CD4-positive, alpha-beta T cell treated with Interleukin-10 for 1 hour (primary cell): ENCODE data around the gene RALGPS1.
"Not testable (repeated sequence)": the region's sequence is repeated elsewhere in the genome, so short reads cannot be mapped to it uniquely, and the experiment has no call there.

Source experiments
- DNase-seq: peaks from one replicate; pipeline ENCODE4 v3.0.0-alpha.2; 2020

Gene RALGPS1

DNA sequence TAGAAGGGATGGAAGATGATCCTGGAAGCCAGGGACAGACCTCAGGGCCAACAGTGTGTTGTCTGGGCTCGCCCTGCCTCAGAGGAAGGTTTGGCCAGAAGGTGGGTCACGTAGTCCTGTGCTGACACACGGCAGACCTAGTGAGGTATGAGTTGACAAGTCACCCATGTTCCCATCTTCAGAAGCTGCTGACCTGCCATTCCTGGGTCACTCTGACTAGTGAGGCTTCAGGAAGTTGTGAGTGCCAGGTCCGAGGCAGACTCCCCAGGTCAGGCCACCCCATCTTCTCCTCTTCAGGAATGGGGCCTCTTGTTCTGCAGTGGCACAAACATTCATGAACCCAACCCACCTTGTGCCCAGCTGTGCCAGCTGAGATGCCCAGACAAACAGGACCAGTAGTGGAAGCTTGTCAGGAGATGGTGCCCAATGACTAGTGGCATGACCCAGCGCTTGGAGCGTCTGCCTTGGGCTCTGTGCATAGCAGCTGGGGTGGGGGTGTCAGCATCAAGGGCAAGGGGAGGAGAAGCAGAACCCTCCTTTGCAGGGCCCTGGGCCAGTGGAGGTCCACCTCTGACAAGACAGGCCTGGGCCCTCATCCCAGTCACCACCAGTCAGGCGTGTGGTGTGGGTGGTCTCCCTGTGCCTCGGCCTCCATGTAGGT is 224.6 kb downstream of the RALGPS1 start:
- DNase-seq: no peak

DNA sequence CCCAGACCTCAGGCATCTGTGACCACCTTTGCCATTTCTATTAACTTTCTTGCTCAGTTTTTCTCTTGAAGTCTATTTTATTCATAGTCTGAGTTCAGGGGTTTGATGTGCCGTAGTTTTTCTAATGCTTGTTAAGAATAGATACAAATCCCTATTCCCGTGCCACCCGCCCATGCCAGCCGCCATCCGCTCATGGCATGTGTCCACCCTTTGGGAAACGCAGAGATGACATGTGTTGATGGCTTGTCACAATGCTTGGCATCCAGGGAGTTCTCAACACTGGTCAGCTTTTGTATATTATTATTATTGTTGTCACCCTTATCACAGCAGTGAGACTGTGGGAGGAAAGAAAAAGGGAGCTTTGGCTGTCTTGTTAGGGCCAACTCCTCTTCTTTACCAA is 225.2 kb downstream of the RALGPS1 start:
- no peak for DNase-seq

DNA sequence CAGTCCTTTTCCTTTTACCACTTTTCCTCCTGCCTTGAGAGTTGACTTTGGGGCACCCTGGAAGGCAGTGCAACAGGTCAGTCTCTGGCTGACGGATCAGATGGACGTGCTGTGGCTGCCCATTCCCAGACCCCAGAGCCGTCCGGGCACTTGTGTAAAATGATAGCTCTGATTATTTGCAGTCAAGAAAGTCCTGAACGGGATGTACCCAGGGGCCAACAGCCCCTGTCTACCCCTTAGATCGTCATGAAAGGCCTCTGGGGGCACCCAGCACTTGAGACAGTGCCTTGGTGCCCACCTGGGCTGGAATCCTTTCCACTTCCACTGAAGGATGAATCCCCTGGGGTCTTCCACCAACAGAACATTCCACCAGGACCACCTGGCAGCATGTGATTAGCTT is 225.6 kb downstream of the RALGPS1 start:
- DNase-seq: no peak

DNA sequence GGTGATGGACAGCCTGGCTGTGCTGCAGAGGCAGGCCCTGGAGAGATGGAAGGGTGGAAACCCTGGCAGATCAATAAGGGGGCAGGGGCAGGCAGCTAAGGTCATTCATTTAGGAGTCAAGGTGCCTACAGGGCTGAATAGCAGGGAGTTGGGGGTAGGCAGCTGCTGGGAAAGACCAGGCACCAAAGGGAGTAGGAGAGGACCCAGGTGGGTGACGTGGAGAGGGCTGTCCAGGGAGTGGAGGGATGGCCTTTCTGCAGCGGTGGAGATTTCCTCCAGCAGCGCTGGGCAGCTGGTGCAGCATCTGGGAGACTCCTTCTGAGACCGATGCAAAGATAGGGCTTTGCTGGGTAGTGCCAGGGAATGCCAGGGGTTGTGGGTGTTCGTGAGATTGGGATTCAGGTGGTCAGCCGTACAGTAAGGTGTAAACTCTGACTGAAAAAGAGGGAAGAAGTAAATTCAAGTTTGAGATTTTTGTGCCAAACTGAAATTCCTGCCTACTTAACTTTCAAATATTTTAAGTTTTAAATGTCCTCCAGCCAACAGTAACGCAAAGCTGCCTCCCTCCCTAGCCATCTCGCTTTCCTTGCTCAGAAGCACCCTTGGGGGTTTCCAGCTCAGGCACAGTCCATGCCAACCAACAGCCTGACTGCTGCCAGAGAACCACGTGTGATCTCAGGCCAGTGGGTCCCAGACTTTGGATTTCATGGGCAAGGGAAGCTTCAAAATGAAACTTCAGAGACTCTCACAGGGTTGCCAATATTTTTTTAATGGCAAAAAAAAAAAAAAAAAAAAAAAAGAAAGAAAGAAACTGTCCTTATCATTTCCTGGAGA is 226.5 kb downstream of the RALGPS1 start:
- no peak for DNase-seq

DNA sequence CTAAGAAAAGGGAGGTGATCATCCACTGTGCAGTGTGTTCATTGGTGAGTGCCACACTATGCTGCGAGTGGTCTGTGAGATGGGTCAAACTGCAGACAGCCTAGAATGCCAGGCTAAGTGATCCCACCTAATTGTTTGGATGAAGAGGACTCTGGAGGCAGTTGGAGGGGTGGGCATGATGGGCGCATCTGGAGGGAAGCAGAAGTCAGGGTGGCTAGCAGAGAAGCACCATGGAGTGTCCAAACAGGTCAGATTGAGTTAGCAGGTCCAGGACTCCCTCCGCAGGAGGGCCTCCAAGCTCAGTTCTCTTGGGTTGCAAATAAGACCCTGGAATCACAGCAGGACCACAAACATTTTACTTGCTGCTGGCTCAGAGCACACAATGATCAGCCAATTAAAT is 227.7 kb downstream of the RALGPS1 start:
- DNase-seq: no peak

DNA sequence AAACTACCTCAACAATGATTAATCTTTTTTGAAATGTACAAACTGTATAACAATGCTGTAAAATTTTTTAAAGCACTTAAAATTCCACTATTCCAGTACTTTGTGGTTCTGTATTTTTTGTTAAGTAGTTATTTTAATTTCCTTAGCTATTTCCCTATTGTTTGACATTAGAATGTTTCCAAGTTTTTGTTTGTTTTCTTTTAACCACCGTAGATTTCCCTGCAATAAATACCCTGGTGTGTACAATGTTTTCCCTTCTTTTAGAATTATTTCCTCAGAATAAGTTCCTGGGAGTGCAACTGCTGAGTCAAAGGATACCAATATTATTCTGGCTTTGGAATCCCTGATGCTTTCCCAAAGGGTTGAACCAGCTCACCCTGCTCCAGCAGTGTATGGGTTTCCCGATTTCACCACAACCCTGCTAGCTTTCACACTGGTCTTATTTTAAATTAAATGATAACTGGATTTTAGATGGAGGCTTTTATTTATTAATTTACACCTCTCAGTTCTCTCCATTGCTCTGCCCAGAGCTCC is 228.4 kb downstream of the RALGPS1 start:
- no peak for DNase-seq

DNA sequence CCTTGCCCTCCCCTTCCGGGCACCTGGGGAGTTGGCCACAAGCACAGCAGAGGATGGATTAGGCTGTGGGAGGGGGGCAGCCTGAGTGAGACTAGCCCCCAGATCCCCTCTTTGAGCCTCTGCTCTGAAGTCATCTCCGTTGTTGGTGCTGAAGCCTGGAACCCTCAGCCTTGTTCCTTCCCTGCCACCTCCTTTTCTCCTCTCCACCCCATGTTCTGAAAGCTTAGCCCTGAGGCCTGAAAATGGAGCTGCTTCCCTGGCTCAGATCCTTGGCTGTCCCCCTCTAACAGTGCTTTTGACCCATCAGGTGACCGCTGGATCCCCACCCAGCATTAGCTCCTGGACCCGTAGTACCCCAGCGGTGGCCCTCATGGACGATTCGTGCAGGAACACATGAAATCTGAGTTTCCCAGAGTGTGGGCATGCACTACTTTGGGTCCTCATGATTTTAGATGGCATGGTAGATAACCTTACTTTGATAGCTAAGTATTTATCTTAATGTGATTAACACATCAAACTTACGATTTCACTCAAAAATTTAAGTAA is 229.4 kb downstream of the RALGPS1 start:
- DNase-seq: no peak

DNA sequence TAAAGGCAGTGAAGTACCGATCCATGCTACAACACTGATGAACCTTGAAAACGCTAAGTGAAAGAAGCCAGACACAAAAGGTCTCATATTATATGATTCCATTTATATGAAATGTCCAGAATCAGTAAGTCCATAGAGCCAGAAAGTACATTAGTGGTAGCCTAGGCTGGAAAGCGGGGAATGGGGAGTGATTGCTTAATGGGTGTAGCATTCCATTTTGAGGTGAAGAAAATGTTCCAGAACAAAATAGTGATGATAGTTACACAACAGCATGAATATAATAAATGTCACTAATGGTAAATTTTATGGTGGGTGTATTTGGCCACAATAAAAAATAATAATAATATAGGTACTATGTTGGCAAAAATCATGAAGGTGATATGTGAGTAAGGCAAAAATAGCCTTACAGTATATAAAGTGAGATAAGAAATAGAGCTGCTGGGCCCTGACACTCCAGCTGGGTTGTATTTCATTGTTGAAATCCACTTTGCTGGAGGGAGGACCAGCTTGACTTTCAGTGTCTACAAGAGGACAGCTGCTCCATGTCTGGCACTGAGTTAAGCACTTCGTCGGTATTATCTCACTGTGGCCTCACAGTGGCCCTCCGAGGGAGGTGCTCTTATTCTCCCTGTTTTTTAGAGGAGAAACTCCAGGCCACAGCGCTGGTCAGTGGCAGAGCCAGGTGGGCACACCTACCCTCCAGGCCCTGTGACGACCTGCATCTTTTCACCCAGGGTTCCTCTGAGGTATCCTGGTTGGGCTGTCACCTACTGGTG is 230.3 kb downstream of the RALGPS1 start:
- DNase-seq: no peak

DNA sequence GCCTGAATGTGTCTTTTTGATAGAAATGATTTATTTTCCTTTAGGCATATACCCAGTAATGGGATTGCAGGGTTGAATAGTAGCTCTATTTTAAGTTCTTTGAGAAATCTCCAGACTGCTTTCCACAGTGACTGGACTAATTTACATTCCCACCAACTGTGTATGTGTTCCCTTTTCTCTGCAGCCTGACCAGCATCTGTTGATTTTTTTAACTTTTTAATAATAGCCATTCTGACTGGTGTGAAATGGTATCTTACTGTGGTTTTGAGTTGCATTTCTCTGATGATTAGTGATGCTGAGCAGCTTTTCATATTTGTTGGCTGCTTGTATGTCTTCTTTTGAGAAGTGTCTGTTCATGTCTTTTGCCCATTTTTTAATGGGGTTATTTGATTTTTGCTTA is 232.3 kb downstream of the RALGPS1 start:
- DNase-seq: not testable (repeated sequence)

DNA sequence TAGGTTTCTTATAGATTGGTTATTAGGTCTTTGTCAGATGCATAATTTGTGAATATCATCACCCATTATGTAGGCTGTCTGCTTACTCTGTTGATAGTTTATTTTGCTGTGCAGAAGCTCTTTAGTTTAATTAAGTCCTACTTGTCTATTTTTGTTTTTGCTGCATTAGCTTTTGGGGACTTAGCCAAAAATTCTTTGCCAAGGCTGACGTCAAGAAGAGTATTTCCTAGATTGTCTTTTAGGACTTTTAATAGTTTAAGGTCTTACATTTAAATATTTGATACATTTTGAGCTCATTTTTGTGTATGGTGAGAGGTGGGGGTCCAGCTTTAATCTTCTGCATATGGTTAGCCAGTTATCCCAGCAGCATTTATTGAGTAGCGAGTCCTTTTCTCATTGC is 232.7 kb downstream of the RALGPS1 start:
- DNase-seq: no peak

DNA sequence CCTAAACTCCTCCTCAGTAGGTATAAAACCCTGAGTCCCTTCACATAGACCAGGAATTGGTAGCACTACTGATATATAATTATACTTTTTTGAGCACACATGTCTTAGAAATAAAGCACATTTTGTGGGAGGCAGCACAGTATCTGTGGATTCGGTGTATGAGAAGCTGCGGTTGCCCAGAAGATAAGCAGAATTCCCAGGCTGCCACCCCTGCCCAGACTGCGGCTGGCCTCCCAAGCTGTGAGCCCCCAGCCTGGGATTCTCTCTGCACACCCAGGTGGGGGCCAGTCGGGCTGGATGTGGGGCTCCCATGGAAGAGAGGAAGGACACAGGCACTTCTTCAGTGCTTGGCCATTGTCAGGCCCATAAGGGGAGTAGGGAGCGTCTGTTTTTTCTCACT is 233.4 kb downstream of the RALGPS1 start:
- DNase-seq: no peak

DNA sequence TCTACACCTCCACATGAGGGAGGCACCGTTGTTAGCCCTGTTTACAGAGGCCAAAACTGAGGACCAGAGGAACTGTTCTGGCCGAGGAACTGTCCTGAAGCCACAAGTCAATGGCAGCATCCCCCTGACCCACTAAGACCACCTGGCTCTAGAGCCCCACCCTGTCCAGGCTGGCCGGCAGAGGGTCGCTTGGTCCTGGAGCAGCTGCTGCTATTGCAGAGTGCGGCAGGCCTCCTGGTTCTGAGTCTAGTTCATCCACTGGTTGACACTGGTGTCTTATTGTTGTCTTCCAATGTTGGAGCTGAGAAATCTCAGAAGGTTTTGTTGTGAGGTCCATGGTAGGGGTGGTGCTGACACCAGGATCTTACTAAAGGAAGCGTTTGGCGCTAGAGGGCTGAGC is 234.4 kb downstream of the RALGPS1 start:
- DNase-seq: no peak

DNA sequence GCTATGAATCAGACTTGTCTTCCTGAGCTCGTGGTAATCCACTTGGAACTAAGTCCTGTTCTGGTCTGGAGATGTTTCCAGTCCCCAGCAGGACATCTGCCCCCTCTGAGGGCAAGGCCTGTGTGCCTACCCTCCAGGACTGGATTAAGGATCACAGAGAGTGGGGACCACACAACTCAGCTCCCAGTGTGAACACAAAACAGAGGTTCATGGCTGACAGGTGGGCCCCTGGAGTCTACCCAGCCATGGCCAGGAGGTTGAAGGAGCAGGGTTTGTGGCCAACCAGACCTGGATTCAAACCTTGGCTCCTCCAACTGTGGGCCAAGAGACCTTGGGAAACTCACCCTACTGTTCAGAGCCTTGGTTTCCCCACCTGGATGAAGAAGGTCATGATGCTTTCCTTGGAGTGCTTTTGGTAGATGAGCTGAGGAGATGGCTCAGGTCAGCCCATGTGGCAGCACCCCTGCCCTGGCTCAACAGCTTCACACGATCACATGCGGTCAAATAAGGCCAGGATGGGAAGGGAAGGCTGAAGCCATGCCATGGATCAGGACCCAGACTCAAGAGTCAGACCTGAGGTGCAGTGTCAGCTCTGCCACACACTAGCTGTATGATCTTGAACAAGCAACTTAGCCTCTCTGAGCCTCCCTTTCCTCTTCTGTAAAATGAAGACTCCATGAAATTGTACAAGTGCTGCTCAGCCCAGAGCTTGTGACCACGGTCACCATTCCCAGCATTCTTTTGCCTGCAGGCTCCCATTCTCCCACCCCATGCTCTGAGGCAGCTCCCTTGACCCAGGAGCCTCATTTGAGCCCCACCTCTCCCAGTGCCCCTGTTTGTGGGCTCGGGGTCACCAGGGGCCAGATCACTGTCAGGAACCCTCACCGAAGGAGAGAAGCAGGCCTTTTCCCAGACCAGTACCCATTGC is 235.1 kb downstream of the RALGPS1 start:
- no peak for DNase-seq

DNA sequence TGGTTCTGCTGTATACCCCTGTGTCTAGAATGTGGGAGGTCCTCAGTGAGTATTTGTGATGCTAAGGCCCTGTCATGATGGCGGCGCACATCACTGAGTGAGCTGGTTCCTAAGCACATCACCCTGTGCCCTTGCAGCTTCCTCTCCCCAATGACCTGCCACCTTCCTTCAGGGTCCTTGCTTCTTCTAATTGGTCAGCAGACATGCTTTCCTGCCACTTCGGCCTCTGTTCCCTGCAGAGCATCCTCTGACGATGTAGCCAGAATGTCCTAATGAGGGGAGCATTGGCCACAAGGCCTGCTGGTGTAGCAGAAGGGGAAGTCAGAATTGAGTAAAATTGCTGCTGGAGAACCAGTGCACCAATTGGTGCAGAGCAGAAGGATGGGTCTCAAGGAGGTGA is 238.9 kb downstream of the RALGPS1 start:
- no peak for DNase-seq

DNA sequence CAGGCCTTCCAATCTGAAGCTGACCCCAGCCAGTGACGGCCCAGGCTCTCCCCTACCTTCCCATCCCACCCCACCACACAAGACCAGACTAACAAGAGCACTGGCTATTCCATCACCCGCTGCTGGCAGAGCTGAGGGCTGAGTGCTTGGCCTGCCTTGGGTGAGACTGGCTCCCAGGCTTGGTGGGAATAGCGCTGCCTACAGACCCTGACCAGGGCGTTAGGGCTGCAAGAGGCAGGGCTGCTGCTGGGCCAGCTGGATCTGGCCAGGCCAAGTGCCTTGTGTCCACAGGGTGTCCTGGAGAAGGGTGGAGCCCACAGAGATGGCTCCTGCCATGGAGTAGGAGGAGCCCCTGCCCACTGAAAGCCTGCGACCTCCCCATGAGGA is 239.4 kb downstream of the RALGPS1 start:
- DNase-seq: no peak

DNA sequence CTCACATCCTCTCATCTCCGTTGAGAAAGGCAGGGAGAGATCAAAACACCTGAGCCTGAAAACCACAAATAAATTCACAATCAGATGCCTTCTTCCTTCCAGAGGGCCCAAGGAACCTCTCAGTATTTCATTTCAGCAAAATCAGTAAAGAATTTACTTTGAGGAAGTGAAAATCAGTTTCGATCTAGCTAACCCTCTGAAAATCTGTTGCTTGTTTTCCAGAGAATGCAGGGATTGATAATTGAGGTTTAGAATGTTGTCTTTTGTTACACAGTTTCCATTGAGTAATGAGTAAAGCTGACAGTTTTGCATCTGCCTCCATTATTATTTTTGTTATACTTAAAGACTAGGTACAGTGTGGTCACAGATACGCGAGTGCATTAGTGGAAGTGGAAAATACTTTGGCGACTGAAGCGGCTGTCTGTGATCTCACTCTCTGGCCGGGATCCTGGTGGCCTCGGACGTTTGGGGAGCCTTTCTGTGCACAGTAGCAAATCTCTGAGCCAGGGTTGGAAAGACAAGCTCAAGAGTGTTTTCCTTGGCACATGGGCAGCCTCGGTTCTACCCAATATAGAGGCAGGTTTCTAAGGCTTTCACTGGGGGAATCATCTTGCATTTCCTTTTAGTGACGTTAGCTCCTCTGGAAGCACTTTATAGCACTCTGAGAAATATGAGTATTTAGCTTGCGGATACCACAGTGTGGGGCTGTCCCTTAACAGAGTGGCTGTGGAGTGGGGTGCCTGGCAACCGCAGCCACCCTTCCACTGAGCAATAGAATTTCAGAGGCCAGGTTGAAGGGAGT is 240.0 kb downstream of the RALGPS1 start:
- no peak for DNase-seq

DNA sequence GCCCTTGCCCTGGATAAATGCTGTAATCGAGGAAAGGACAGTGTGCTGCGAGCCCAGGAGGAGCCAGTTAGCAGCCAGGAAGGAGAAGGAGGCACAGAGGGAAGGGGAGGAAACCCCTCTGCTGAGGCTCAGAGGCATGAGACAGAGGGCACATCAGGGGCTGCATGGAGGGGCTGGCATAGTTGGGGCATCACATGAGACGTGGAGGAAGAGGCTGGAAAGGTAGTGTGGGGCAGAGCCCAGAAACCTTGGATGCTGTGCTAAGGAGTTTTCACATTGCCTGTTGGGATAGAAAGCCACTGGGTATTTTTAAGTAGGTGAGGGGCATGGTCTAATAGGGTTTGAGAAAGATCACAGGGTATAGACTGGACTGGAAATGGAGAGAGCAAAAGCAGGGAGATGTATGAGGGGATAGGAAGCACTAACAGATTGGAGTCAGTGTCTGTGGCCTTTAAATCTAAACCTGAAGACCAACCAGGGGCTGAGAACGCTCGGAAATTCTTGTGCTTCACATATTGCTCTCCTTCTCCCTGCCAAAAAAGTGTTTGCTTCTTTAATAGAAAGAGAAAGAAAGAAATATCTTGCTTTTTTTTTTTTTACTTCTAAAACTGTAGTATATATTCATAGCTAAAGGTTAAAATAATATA is 240.9 kb downstream of the RALGPS1 start:
- DNase-seq: no peak

DNA sequence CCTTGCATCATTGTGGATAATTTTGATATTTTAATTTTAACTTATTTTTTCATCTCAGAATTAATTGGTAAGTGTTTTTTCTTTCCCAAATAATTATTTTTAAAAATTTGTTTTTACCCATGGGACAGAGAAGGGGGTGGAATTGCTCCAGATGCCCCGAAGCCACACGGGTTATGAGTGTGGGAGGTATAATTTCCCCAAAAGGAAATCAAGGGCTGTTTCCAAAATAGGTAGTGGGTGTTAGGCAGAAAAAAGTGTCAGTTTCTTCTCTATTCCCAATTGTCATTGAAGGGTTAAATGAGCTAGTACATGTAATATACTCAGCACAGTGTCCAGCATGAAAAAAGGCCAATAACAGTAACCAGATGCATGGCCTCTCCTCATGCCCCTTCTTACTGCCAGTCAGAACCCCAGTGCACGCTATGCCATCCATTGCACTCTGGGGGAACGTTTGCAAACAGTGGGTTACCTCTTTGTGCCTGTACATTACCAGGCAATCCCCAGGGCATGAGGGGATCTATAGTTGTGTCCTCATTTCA is 244.3 kb downstream of the RALGPS1 start:
- DNase-seq: no peak

DNA sequence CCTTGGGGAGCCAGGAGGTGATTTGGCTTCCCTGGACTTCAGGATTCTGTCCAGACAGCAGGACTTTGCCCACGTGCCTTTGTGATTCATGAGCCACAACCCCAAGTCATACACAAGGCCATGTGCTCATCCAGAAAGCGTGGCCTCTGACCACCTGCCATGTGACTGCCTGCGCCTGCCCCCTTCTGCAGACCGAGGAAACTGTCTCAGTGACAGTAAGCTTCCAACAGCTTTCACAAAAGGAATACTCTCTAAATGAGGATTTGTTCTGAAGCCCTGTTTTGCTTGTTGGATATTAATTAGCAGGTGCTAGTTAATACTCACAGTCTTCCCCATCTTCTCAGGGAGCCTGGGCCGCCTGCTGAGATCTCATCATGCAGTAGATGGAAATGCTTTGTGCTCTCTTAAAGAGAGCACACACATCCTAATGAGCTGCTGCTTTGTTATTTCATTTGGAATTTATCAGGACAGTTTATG is 244.8 kb downstream of the RALGPS1 start:
- DNase-seq: no peak

DNA sequence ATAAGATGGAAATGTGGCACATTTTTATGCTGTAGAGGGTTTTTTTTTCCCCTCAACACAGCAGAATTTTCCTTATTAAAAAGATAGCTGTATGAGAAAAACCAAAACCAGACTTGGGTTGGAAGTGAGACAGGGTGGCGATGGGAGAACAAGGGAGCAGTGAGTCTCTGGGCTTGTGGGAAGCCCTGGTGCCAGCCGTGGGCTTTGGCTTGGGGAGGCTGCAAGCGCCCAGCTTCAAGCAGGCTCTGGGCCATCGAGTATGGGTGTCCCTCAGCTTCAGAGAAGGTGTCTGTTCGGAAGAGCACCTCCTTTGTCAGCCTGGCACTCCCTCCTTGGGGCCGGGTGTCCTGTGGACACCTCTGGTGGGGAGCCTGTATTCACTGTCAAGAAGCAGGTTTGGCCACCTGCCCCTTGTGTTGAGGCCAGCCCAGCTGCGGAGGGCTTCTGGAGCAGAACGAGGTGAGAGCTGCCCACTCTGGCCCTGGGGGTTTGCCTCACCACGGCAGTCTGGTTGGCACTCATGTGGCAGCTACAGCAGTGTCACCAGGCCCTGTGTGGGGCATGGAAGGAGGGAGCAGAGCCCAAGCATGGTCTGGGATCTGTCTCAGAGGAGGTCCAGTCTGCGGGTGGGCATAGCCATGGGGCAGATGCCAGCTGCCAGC is 245.5 kb downstream of the RALGPS1 start:
- no peak for DNase-seq
